HG03139 (cell line): ENCODE data around the gene LRP1B.

ENCODE experiments used
- ATAC-seq: cut with Tn5 transposase; IDR thresholded peaks from one replicate; pipeline ENCODE4 v1.9.1; 2021; ENCODE audit not compliant: unreplicated experiment

Gene LRP1B

DNA sequence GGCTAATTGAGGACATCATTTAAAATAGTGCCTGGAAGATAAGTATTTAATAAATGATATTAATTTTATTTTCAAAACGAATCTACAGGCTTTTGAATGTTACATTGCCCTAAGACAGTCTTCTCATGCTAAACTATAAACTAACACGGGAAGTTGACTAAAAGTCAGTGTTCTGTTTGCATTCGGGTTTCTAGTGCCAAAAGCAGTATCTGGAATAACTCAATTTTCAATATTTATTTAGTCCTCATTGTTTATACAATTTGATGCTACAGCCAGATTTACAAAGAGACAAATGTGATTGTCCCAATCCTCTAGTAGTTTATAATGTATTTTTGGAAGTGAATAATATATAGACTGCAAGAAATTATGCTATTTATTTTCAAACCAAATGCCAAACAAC lies 429.2 kb downstream of the LRP1B start:
- ATAC-seq, result no peak

DNA sequence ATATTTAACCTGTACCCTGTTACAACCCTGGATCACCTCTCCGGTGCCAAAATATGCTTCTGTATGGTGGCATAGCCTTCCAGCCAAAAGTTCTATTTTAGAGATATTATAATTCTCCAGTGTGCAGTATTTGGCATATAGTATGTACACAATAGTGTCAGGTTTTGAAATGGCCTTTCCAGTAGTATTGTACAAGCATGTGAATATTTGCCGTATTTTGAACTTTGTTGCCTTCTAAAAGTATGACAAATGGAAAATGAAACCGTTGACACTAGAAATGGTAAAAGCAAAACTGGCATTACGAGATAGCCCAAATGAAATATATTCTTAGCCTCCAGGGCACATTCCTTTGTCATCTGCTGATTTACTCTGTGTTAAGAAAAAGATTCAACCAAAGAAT lies 431.2 kb downstream of the LRP1B start:
- ATAC-seq, result no peak

DNA sequence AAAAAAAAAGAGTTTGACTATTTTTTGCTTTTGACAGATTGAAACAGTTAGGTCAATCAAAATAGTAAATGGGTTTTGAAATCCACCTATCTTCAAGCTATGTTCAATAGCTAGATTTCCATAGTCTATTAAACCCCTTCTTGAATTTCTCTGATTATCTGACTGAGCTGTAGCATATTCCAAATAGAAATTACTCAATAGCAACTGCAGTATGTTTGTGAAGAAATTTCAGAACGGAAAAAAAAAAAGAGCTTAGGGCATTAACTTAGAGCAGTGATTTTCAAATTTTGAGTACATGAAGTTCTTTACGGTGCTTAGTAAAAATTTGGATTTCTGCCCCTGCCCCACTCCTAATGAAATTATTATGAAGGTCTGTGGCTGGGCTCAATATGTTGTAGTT lies 432.3 kb downstream of the LRP1B start:
- no peak for ATAC-seq

- ATAC-seq, result no peak
Measured at GRCh38 chr2:141697035-141697434, 433.8 kb downstream of the LRP1B start.

DNA sequence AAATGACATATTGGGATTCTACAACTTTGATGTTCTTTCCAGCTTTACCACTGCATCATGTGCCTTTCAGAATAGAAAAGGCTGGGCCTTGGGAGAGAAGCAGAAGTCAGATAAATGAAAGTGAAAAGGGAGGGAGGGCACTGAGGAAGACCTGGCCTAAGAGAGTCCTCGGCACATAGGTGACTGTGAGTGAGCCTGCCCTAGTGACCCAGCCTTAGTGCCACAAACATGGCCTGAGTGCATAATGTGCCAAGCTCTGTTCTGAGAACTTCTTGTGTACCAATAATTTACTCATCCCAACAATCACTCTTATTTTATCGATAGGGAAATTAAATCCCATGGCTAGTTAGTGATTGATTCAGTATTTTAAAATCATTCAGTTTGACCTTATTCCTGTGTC lies 436.6 kb downstream of the LRP1B start:
- ATAC-seq, result no peak

- no peak for ATAC-seq
Measured at GRCh38 chr2:141692829-141693228, 438.0 kb downstream of the LRP1B start.

DNA sequence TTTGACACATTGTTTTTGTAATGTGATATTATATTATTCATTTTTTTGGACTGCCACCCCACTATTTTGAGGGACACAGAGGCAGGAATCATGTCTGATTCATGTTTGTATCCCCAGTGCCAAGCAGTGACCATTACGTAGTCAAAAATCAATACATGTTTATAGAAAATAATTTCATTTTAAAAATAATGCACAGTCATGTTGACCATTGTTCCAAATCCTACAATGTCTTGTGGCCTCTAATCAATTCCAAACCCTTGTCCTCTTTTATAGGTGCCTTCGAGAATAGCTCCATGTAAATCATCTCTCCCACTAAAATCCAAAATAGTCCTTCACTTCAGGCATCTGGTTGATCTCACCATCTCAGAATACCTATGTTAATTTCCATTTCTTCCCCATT lies 454.7 kb downstream of the LRP1B start:
- ATAC-seq, result no peak

GRCh38 chr2:141666191-141666590 lies 464.6 kb downstream of the LRP1B start:
- ATAC-seq, result no peak

- no peak for ATAC-seq
Measured at GRCh38 chr2:141660232-141660631, 470.6 kb downstream of the LRP1B start.

GRCh38 chr2:141654311-141654710 lies 476.5 kb downstream of the LRP1B start:
- ATAC-seq, result no peak

GRCh38 chr2:141653184-141653583 lies 477.6 kb downstream of the LRP1B start:
- no peak for ATAC-seq

DNA sequence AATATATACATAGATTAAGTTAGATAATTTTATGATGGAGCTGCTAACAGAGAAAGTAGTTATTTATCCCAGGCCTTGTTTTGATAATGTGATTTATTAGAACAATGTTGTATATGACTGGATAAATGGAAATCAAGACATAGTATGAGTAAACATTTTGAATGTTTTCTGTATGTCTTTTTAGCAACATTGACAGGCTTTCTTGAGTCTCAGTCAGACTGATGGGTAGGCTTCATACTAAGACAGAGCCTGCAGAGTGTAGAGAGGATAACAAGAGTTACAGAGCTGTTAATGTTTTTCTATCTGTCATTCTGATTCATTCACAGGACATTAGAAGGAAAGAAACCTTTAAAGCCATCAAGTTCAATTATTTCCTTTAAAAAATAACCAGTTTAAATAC lies 478.5 kb downstream of the LRP1B start:
- ATAC-seq, result no peak

GRCh38 chr2:141647353-141647752 lies 483.5 kb downstream of the LRP1B start:
- no peak for ATAC-seq

DNA sequence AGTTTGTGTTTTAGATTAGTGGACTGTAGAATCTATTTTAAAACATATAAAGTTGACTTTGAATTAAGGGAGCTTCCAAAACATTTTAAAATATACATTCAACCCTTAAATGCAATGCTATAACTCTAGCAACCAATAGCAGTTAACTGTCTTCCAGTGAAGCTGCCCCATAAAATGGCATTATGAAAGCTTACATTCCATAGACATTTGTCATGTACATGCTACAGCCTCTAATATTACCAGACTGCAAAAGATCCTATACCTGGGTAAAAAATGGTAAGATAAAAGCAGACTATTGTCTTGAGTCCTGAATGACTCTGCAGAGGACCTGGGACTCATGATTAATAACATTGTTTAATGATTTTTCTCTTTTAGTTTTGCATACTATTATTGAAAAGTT lies 489.4 kb downstream of the LRP1B start:
- ATAC-seq, result no peak

- no peak for ATAC-seq
Measured at GRCh38 chr2:141639809-141640208, 491.0 kb downstream of the LRP1B start.

DNA sequence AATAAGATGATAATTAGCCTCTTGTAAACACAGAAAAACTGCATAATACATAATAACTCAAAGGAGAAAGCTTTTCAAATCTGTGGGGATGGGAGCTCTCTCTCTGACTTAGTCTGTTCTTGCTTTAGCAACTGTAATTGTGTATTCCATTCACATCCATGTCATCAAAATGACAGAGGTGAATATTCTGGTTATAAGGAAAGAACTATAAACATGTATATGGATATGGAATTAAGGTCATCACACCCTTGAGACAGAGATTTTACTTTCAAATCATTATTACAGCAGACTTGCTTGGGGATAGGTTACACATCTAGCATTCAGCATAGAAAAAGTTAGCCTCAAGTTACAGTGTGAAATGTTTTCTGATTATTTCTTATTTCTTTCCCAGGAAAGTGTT lies 497.7 kb downstream of the LRP1B start:
- ATAC-seq, result no peak

GRCh38 chr2:141630407-141630930 lies 500.3 kb downstream of the LRP1B start:
- no peak for ATAC-seq

- no peak for ATAC-seq
Measured at GRCh38 chr2:141620372-141620771, 510.4 kb downstream of the LRP1B start.

- ATAC-seq, result no peak
Measured at GRCh38 chr2:141618457-141618856, 512.4 kb downstream of the LRP1B start.

DNA sequence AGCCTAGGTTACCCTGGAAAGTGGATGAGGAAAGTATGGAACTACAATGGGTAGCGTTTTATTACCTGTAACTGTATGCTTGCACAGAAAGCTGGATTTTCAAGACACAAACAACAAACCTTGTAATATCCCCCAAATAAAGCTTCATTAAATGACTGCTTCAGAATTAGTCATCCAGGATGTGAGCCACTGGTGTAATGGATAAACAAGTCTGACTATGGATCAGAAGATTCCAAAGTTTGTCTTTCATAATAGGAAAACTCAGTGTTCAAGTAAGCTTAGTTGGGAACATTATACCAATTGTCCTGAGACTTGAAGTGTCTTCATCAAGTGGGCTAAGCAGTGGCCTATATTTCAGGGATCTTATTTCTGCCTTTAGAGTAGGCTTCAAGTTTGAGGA lies 518.8 kb downstream of the LRP1B start:
- ATAC-seq, result no peak

- no peak for ATAC-seq
Measured at GRCh38 chr2:141611176-141611571, 519.6 kb downstream of the LRP1B start.

DNA sequence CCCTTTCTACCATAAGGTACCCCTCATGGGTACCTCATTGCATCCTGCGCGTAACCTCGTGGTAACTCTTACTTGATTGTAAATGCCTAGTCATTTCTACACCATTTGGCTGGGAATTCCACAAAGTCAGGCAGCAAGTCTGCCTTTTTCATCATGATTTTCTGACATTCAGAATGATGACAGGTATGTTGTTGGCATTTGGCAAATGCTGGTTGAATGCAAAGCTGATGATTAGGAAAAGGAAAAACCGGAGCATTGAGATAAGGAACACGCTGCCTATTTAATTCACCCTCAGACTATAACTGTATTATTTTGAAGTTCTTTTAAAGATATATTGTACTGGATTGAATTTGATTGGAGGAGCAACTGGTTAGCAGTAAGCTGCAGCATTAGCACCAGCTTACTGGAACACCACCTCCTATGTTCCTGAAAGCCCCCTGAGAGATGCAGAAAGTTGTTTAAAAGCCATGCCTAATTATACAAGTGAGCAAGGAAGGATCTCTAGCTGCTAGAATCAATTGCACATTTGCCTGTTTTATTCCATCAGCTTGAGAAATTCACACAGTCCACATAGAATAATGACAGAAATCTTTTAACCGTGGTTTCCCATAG lies 520.1 kb downstream of the LRP1B start:
- no peak for ATAC-seq

- ATAC-seq, result no peak
Measured at GRCh38 chr2:141605163-141605562, 525.7 kb downstream of the LRP1B start.
